HG03066 (cell line): ENCODE results near the gene G3BP1.
"Not testable (repeated sequence)": the region's sequence is repeated elsewhere in the genome, so short reads cannot be mapped to it uniquely, and the experiment has no call there.

Experiments
- ATAC-seq: cut with Tn5 transposase; IDR thresholded peaks from one replicate; pipeline ENCODE4 v1.9.1; 2021; ENCODE audit warnings: low read depth; ENCODE audit not compliant: unreplicated experiment

G3BP1 gene

GRCh38 chr5:151751593-151751992 is 20.2 kb upstream of the G3BP1 start:
- ATAC-seq, result no peak

- no peak for ATAC-seq
Observed at GRCh38 chr5:151755383-151755782, 16.4 kb upstream of the G3BP1 start.

- peak; percentile 19 for ATAC-seq
Observed at GRCh38 chr5:151757233-151758140, 14.3 kb upstream of the G3BP1 start.

GRCh38 chr5:151758141-151758429 is 13.7 kb upstream of the G3BP1 start:
- peak; percentile 20 for ATAC-seq

- peak; percentile 92 for ATAC-seq
Observed at GRCh38 chr5:151758430-151759241, 13.1 kb upstream of the G3BP1 start, which contains the start of gene ATOX1. ATOX1 (minus strand) TSS chr5:151758631; CDS start chr5:151758551, 80 bp downstream.

- no peak for ATAC-seq
Observed at GRCh38 chr5:151764801-151765200, 7.0 kb upstream of the G3BP1 start.

GRCh38 chr5:151766975-151767374 is 4.8 kb upstream of the G3BP1 start:
- ATAC-seq, result no peak

GRCh38 chr5:151770383-151771258 is 1.1 kb upstream of the G3BP1 start:
- ATAC-seq, result peak; percentile 22

GRCh38 chr5:151772029-151772845 is 483 bp downstream of the G3BP1 start:
- ATAC-seq, result peak; percentile 5

- no peak for ATAC-seq
Observed at GRCh38 chr5:151772846-151773561, 1.2 kb downstream of the G3BP1 start.

- no peak for ATAC-seq
Observed at GRCh38 chr5:151773951-151774350, 2.2 kb downstream of the G3BP1 start.

GRCh38 chr5:151775025-151775606 is 3.4 kb downstream of the G3BP1 start:
- no peak for ATAC-seq

- no peak for ATAC-seq
Observed at GRCh38 chr5:151779531-151780125, 7.9 kb downstream of the G3BP1 start.

- ATAC-seq, result no peak
Observed at GRCh38 chr5:151780348-151780747, 8.6 kb downstream of the G3BP1 start.

GRCh38 chr5:151781201-151781600 is 9.4 kb downstream of the G3BP1 start:
- no peak for ATAC-seq

- ATAC-seq, result not testable (repeated sequence)
Observed at GRCh38 chr5:151783664-151784063, 11.9 kb downstream of the G3BP1 start.

- no peak for ATAC-seq
Observed at GRCh38 chr5:151784141-151784540, 12.4 kb downstream of the G3BP1 start.

- no peak for ATAC-seq
Observed at GRCh38 chr5:151786468-151786867, 14.7 kb downstream of the G3BP1 start.
